A549 (cell line): Measurements from ENCODE around the gene SLC4A7.

ENCODE experiments used
- CBX8 ChIP-seq: fragments of 200-600 bp; sonication (generic); IDR thresholded peaks from 2 replicates; pipeline ENCODE4 v1.6.1; 2016
- CEBPB ChIP-seq, 2 experiments: fragments of >200 bp in 1 of 2; sonication (Bioruptor Twin) in 1 of 2; formaldehyde crosslinking in 1 of 2; IDR thresholded peaks; 2 replicates each; pipeline ENCODE4 v1.6.1; 2012 to 2016
- EHMT2 ChIP-seq: fragments of 200-600 bp; sonication (generic); IDR thresholded peaks from 2 replicates; pipeline ENCODE4 v1.6.1; 2016; ENCODE audit warnings: antibody characterized with exemption, low read depth, mild to moderate bottlenecking, moderate library complexity
- EP300 ChIP-seq, 2 experiments: fragments of >200 bp; sonication (Bioruptor Twin); formaldehyde crosslinking; IDR thresholded peaks; 2 replicates in 1 of 2; 3 replicates in 1 of 2; pipeline ENCODE4 v1.6.1; 2016 to 2017
- HOXA7 ChIP-seq: fragments of 250-450 bp; sonication (Bioruptor Pico); IDR thresholded peaks from 2 replicates; pipeline ENCODE4 v1.5.0; 2020; ENCODE audit warnings: mild to moderate bottlenecking, moderate library complexity
- JUNB ChIP-seq: fragments of >200 bp; sonication (Bioruptor Twin); formaldehyde crosslinking; IDR thresholded peaks from 2 replicates; pipeline ENCODE4 v1.6.1; 2016
- KDM1A ChIP-seq: fragments of 200-600 bp; sonication (generic); IDR thresholded peaks from 2 replicates; pipeline ENCODE4 v1.6.1; 2016; ENCODE audit warnings: low read depth, mild to moderate bottlenecking
- POLR2A ChIP-seq: IDR thresholded peaks from 2 replicates; pipeline ENCODE4 v1.6.1; 2012; ENCODE audit warnings: mild to moderate bottlenecking, low read length
- POLR2AphosphoS2 ChIP-seq: conservative IDR thresholded peaks from 2 replicates; pipeline ENCODE4 v1.6.1; 2012; ENCODE audit warnings: low read length, improper control_type of control experiment, inconsistent platforms
- RAD21 ChIP-seq, 2 experiments: fragments of >200 bp in 1 of 2; sonication (Bioruptor Twin) in 1 of 2; formaldehyde crosslinking in 1 of 2; IDR thresholded peaks in 1 of 2; conservative IDR thresholded peaks in 1 of 2; 2 replicates in 1 of 2; 3 replicates in 1 of 2; pipeline ENCODE4 v1.6.1; 2012 to 2018; ENCODE audit warnings: inconsistent platforms in 1 of 2
- RCOR1 ChIP-seq: fragments of 150-350 bp; IDR thresholded peaks from 2 replicates; pipeline ENCODE4 v1.6.1; 2014; ENCODE audit warnings: antibody characterized with exemption, low read length, low read depth
- TF ChIP-seq, protein P1 (sequence below): fragments of 200-600 bp; sonication (generic); IDR thresholded peaks from 2 replicates; pipeline ENCODE4 v1.6.1; 2016; ENCODE audit warnings: antibody characterized with exemption, mild to moderate bottlenecking, moderate library complexity
- TF ChIP-seq, protein P2 (sequence below): fragments of >200 bp; sonication (Bioruptor Twin); formaldehyde crosslinking; IDR thresholded peaks from 3 replicates; pipeline ENCODE4 v1.5.1; 2016
- TF ChIP-seq, protein P3 (sequence below): fragments of 250-450 bp; sonication (Bioruptor Pico); IDR thresholded peaks from 2 replicates; pipeline ENCODE4 v1.5.0; 2021; ENCODE audit warnings: mild to moderate bottlenecking, moderate library complexity, borderline replicate concordance

DNA sequence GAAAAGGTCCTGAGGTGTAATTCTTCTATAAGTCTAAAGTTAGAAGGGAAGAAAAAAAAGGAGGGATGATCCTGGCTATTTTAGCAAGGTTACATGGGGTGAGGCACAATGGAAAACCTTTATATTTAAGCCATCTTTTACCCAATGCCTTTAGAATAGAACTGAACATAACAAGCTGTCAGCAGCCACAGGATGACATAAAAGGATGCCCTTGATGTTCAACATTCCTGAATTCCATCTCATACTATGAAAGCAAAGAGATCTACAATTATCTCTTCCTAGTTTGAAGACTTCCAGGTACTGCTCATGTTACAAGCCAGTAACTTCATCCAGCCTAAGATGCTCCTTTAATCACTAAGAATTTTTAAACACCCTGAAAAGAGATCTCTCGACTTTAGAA lies 141.9 kb downstream of the SLC4A7 start:
- TF ChIP-seq JUNB = no peak
- TF ChIP-seq CEBPB (IDR thresholded peaks at IDR 0.05) = no peak
- TF ChIP-seq, protein P1, sequence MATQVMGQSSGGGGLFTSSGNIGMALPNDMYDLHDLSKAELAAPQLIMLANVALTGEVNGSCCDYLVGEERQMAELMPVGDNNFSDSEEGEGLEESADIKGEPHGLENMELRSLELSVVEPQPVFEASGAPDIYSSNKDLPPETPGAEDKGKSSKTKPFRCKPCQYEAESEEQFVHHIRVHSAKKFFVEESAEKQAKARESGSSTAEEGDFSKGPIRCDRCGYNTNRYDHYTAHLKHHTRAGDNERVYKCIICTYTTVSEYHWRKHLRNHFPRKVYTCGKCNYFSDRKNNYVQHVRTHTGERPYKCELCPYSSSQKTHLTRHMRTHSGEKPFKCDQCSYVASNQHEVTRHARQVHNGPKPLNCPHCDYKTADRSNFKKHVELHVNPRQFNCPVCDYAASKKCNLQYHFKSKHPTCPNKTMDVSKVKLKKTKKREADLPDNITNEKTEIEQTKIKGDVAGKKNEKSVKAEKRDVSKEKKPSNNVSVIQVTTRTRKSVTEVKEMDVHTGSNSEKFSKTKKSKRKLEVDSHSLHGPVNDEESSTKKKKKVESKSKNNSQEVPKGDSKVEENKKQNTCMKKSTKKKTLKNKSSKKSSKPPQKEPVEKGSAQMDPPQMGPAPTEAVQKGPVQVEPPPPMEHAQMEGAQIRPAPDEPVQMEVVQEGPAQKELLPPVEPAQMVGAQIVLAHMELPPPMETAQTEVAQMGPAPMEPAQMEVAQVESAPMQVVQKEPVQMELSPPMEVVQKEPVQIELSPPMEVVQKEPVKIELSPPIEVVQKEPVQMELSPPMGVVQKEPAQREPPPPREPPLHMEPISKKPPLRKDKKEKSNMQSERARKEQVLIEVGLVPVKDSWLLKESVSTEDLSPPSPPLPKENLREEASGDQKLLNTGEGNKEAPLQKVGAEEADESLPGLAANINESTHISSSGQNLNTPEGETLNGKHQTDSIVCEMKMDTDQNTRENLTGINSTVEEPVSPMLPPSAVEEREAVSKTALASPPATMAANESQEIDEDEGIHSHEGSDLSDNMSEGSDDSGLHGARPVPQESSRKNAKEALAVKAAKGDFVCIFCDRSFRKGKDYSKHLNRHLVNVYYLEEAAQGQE = no peak
- no peak for TF ChIP-seq KDM1A
- no peak for TF ChIP-seq EHMT2
- TF ChIP-seq POLR2A = no peak
- no peak for TF ChIP-seq CBX8
- TF ChIP-seq, protein P2, sequence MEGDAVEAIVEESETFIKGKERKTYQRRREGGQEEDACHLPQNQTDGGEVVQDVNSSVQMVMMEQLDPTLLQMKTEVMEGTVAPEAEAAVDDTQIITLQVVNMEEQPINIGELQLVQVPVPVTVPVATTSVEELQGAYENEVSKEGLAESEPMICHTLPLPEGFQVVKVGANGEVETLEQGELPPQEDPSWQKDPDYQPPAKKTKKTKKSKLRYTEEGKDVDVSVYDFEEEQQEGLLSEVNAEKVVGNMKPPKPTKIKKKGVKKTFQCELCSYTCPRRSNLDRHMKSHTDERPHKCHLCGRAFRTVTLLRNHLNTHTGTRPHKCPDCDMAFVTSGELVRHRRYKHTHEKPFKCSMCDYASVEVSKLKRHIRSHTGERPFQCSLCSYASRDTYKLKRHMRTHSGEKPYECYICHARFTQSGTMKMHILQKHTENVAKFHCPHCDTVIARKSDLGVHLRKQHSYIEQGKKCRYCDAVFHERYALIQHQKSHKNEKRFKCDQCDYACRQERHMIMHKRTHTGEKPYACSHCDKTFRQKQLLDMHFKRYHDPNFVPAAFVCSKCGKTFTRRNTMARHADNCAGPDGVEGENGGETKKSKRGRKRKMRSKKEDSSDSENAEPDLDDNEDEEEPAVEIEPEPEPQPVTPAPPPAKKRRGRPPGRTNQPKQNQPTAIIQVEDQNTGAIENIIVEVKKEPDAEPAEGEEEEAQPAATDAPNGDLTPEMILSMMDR = no peak
- no peak for TF ChIP-seq EP300 (IDR thresholded peaks at IDR 0.05)
- TF ChIP-seq RAD21 (conservative IDR thresholded peaks at IDR 0.05 in 1 of 2, IDR thresholded peaks at IDR 0.05 in 1 of 2) = no peak
- no peak for TF ChIP-seq HOXA7 (CRISPR knock-in tag)
- no peak for TF ChIP-seq RCOR1
- TF ChIP-seq POLR2AphosphoS2 = no peak
- TF ChIP-seq, protein P3, sequence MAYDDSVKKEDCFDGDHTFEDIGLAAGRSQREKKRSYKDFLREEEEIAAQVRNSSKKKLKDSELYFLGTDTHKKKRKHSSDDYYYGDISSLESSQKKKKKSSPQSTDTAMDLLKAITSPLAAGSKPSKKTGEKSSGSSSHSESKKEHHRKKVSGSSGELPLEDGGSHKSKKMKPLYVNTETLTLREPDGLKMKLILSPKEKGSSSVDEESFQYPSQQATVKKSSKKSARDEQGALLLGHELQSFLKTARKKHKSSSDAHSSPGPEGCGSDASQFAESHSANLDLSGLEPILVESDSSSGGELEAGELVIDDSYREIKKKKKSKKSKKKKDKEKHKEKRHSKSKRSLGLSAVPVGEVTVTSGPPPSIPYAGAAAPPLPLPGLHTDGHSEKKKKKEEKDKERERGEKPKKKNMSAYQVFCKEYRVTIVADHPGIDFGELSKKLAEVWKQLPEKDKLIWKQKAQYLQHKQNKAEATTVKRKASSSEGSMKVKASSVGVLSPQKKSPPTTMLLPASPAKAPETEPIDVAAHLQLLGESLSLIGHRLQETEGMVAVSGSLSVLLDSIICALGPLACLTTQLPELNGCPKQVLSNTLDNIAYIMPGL (CRISPR knock-in tag) = no peak
